HG03095 (cell line): ENCODE measurements around the gene DMD.

ENCODE experiments used
- ATAC-seq: cut with Tn5 transposase; IDR thresholded peaks from one replicate; pipeline ENCODE4 v1.9.1; 2021; ENCODE audit warnings: moderate library complexity; ENCODE audit not compliant: unreplicated experiment

The DMD gene

GRCh38 chrX:31894152-31894551 lies 1317.2 kb downstream of the DMD start:
- no peak for ATAC-seq

DNA sequence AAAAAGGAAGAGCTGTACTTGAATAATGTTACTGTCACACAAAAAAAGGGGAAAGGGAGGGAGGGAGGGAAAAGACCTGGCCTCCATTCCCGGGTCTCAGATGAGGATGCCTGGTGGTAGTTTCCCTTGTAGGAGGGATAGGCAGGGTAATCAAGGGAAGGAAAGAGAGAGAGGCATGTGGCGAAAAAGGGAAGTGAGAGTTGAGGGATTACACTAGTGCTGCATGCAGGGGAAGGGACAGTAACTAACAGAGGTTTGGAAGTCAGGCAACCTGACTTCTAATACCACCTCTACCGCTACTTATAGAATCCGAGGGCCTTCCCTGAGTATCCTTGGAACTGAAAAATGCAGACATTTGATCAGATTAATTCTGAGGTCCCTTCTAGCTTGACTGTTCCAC lies 1317.8 kb downstream of the DMD start:
- peak; percentile 90 for ATAC-seq

DNA sequence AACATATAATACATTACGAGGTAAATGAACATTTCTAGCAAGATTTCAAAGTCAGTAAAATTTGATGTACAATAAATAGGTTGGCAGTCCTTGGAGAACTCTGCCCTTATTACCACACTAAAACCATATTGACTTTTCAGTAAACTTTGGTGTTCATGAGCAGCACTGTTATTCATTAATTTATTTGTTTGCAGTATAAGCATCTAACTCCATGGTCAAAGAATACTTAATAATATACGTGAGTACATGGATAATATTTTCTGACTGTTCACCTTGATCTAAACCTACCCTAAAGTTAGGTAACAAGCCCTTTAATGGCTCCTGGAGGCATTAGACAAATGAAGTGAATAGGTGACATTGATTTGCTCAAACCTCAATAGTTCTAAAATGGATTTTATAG lies 1322.3 kb downstream of the DMD start:
- ATAC-seq = no peak

- ATAC-seq = no peak
These were observed 1326.8 kb downstream of the DMD start for GRCh38 chrX:31884535-31884934.

- ATAC-seq = no peak
These were observed 1339.3 kb downstream of the DMD start for GRCh38 chrX:31872007-31872406.

GRCh38 chrX:31870267-31870666 lies 1341.1 kb downstream of the DMD start:
- no peak for ATAC-seq

GRCh38 chrX:31860686-31861085 lies 1350.7 kb downstream of the DMD start:
- no peak for ATAC-seq

- ATAC-seq = no peak
These were observed 1352.4 kb downstream of the DMD start for GRCh38 chrX:31858915-31859314.

DNA sequence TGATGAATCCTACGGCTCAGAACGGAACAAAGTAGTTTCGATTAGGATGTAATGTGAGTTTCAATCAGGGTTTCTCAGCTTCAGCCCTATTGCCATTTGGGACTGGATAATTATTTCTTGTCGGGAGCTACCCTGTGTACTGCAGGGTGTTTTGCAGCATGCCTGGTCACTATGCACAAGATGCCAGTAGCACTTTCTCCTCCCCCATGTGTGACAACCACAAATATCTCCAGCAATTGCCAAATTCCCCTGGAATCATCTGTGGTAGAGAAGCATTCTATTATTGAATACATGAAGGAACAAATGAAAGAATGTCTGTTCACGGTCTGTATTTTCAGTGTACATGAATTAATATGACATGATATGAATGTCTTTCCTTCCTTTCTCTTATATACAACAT lies 1356.6 kb downstream of the DMD start:
- no peak for ATAC-seq

DNA sequence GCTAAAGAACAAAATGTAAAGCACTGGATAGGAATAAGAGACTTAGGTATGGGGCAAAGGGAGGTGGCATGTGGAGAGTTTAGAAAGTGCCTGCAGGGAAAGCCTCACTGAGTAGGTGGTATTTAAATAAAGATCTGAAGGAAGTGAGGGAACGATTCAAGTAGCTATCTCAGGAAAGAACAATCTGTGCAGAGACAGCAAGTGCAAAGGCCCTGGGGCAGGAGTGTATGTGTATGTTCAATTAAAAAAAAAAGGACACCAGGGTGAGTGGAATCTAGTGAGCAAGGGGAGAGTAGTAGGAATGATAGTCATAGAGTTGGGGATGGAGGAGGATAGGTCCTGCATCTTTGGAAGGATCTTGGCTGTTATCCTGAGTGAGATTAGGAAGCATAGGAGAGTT lies 1359.6 kb downstream of the DMD start:
- ATAC-seq = no peak

DNA sequence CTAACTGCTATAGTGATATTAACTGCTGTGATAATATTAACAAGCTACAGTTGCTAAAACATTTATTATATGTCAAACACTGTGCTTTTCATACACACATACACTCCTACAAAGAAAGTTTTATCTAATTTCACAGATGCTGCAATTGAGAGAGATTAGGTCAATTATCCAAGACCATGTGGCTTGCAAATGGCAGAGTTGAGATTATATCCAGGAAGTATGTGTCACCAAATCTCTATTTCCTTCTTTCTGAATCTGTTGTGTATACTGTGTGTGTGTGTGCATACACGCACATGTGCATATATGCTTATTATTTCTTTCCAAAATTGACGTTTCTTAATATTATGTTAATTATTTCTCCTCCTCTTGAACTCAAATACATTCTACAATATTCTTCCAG lies 1363.6 kb downstream of the DMD start:
- no peak for ATAC-seq

DNA sequence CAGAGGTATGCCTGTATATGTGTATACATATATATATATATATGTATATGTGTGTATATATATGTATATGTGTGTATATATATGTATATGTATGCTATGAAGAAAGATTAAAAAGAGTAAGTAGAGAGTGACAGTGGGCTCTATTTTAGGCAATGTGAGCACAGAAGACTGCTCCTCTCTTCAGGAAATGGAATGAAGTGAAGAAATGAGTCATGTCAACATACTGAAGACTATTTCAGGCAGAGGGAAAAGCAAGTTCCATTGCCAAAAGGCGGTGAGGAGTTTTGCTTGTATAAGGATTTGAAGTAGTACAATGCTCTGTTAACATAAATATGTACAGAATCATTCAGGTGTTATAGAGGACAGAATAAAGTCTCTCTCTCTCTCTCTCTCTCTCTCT lies 1366.3 kb downstream of the DMD start:
- ATAC-seq = no peak

DNA sequence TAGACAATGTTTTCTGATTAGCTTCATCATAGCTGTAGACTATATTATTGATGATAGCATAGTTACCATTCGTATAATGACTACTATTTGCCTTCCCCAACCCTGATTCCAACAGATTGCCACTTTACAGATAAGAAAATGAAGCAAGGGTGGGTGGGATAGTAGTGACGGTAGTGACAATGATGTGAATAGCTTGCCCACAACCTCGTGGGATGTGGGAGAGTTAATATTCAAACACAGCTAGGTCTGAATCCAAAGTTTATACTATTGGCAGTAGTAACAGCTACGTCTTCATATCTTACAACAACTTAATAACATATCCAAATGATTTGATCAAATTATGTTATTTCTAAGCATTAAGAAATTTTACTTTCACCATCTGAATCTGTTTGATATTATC lies 1372.7 kb downstream of the DMD start:
- ATAC-seq = no peak

- no peak for ATAC-seq
These were observed 1373.8 kb downstream of the DMD start for GRCh38 chrX:31837445-31838049.

GRCh38 chrX:31836479-31836878 lies 1374.9 kb downstream of the DMD start:
- no peak for ATAC-seq

DNA sequence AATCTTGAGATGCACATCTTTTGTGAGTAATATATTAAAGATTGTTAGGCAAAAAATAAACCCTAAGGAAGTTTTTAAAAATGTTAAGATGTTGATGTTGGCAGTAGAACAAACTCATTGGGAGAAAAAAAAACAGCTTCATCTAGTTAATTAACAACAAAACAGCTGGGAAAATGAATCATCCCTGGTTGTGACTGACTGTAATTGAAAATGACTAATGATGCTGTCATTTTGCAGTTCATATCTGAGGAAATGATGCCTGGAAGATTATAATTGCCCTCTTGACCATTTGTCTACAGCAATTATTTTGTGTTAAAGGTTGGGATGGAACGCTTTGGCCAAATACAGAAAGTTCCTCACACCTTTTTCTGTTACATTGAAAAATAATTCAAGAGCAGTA lies 1379.1 kb downstream of the DMD start:
- no peak for ATAC-seq

DNA sequence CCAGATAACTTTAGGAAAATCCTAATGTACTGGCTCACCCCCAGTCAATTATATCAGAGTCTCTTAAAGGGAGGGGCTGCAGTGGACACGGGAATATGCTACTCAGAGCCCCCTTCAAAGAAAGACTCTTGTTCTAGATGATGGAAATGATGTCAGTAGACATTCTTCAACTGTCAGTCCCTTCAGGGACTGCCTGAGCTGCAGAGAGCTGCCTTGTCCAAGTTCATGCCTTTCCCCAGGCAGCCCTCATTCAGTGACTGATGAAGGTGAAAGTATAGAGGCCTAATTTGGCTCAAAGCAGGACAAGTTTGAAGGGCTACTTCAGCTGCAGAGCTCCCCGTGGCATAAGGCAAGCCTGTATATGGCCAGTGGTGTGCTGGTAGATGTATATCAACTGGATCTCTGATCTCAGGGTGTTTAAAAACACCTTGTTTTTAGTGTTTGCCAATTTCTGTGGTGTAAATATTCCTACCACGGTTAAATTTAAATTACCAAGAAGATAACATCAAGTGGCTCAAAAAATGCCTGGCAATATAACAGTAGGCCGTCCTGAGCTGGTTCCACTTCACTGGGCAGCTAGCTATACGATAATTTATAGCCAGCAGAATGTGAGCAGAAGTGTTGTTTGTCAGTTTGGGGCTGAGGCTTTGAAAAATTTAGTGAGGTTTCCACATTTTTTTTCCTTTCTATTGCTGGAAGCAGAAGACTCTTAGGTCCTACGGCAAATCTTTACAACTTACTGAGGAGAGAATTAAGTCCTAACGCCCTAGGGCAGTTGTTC lies 1390.7 kb downstream of the DMD start:
- ATAC-seq = no peak

DNA sequence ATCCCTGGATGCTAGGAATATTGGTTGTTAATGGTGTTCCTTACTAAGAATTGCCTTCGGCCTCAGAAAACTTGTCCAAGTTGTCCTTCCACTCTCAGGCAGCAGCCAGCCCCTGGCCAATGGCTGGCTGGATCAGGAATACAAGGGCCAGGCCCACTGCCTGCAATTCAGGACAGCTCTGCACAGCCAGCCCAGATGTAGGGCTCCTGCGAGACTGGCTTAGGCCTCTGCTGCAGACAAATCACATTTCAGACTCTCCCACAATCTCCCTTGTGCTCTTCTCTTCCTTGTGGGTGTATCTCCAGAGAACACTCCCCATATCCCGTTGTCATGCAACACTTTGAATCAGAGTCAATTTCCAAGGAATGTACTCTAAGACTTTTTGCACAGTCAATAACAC lies 1391.9 kb downstream of the DMD start:
- ATAC-seq = no peak

- ATAC-seq = no peak
These were observed 1400.2 kb downstream of the DMD start for GRCh38 chrX:31811106-31811505.

GRCh38 chrX:31808357-31808756 lies 1403.0 kb downstream of the DMD start:
- ATAC-seq = no peak

DNA sequence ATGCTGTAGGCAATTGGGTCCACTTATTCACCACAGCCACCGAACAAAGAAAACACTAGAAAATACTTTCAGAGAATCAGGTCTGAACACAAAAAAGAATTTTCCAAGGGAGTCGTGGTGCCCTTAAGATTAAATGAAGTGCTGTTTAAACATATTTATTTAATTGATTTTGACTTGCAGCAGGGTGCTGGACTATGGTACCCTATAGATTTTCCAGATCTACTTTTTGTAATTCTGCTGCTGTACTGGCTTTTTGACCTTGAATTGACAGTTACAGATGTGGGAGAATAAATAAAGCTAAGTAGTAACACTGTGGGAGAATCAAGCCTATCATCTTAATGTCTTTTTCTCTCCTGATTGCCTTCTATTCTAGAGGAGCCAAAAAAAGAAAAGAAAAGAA lies 1404.2 kb downstream of the DMD start:
- no peak for ATAC-seq

DNA sequence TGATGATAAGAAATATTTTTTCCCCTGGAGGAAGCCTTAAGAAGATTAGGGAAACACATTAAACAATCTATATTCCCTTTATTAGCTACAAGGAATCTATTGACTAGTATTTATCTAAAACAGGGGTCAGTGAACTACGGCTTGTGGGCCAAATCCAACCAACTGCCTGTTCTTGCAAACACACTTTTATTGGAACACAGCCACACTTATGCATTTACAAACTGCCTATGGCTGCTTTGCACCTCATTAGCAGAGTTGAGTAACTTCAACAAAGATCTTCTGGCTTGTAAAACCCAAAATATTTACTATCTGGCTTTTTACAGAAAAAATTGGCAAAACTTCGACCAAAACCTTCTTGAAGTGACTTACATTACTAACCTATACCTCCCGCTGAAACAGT lies 1405.6 kb downstream of the DMD start:
- no peak for ATAC-seq

DNA sequence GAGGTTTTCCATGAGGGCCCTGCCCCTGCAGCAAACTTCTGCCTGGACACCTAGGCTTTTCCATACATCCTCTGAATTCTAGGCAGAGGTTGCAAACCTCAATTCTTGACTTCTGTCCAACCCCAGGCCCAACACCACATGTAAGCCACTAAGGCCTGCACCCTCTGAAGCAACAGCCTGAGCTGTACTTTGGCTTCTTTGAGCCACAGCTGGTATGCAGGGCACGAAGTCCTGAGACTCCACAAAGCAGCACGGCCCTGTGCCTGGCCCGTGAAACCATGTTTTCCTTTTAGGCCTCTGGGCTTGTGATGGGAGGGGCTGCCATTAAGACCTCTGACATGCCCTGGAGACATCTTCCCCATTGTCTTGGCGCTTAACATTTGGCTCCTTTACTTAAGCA lies 1411.1 kb downstream of the DMD start:
- no peak for ATAC-seq
